Measurements from ENCODE around the gene LARP1.

DNA sequence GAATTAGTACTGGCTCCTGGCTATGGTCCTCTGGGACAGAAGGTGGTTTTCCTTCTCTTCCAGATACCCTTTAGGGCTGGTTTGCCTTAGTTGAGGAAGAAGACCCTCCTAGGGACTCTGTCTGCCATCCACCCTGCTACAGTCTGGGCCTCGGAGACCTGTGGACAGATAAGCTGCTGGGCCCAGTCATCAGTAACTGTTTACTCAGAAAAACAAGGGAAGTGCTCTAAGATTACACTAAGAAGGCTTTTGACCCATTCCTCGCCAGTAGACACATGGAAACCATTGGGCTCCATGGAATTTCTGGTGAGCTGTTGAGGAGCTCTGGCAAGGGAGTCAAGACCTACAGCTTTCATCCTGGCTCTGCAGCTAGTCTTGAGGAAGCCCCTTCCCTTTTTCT is 31.2 kb downstream of the LARP1 start:
- TF ChIP-seq CTCF (conservative IDR thresholded peaks at IDR 0.05; ENCODE audit: low read length) (no peak), EZH2phosphoT487 (IDR thresholded peaks at IDR 0.05; ENCODE audit: borderline replicate concordance) (no peak)
